SH-SY5Y (cell line): ENCODE data around the gene MADD.

Experiments used
- GATA2 ChIP-seq: IDR thresholded peaks from 2 replicates; pipeline ENCODE4 v1.6.1; 2011; ENCODE audit warnings: mild to moderate bottlenecking, low read depth, low read length
- GATA3 ChIP-seq: IDR thresholded peaks from 2 replicates; pipeline ENCODE4 v1.6.1; 2011; ENCODE audit warnings: low read depth, mild to moderate bottlenecking, low read length, moderate library complexity

DNA sequence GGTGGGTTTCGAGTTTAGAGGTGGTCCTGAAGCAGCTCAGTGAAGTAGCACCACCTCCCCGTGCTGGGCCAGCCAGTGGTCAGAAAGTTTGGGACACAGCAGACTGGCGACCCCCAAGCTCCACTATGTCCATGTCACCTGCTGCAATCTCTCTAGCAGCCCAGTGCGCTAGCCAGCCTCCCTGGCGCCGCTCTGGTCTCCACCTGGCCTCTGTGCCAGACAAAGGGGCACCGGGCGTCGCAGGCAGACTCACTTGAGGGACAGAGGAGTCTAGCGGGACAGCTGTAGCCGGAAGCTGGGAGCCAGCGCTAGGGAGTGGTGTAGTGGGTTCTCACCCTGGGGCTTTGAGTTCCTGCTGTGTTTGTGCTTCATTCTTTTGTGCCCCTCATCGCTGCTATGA is 57.1 kb downstream of the MADD start:
- no peak for TF ChIP-seq GATA2
- TF ChIP-seq GATA3, result no peak
